HG03457 (cell line): ENCODE results near the gene NOL3.
A peak's percentile ranks its signal among the peaks of the same experiment; 100 is the strongest.

Source experiments
- ATAC-seq: cut with Tn5 transposase; IDR thresholded peaks from one replicate; pipeline ENCODE4 v1.9.1; 2021; ENCODE audit warnings: moderate number of reproducible peaks; ENCODE audit not compliant: unreplicated experiment

NOL3 gene

DNA sequence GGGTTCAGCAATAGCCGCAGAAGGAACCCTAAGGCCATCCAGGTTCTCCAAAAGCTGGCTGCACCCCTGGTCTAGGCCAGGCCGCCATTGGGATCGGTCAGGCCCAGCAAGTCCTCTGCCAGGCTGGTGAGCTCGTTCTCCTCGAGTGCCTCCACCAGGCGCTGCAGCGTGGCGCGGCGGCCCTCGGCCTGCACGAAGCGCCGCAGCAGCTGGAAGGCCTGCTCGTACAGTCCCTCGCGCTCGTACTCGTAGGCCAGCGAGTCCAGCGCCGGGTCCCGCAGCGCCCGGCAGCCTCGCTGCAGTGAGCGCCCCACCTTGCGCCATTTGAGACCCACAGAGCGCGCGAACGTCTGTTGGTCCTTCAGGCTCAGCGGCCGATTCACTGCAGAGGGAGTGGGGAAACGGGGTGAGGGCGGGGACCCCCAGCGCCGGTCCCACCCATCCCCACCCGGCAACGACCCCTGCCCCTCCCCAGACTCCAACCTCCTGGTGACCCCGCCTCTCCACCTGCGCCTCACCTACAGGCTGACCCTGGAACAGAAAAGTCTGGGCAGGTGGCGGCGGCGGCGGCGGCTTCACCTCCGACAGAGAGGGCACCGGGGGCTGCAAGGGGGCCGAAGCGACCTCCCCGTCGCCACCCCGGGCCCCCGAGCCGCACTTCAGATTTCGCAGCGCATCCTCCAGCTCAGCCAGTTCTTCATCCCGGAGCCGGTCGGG lies 15.6 kb upstream of the NOL3 start:
- no peak for ATAC-seq

- no peak for ATAC-seq
Measured at GRCh38 chr16:67155295-67156142, 14.8 kb upstream of the NOL3 start.

DNA sequence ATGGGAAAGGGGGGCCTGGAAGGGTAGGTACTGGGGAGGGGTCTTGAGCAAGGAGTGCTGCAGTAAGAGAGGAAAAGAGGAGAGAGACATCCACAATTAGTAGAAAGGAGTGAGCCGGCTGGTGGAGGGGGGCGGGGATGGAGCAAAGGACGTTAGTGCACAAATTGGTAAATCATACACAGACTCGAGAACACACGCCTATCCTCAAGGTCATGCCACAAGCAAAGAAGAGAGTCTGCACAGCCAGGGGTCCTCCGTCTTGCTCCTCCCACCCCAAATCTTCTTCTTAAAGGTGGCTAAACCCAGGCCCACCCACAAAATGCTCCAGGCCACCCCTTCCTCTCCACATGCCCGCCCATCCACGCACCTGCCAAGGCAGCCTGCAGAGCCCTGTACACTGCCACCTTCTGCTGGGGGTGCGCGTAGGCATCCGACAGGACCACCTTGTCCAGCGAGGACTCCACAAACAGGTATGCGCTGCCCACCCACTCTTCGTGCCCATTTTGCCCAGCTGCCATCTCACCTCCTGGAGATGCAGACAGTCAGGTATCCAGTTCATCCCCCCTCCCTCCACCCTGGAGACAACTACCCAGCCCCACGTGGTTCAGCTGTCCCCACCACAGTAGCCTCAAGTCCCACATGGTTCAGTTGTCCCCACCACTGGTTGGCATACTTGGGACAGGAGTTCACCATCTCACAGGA lies 14.0 kb upstream of the NOL3 start:
- no peak for ATAC-seq

DNA sequence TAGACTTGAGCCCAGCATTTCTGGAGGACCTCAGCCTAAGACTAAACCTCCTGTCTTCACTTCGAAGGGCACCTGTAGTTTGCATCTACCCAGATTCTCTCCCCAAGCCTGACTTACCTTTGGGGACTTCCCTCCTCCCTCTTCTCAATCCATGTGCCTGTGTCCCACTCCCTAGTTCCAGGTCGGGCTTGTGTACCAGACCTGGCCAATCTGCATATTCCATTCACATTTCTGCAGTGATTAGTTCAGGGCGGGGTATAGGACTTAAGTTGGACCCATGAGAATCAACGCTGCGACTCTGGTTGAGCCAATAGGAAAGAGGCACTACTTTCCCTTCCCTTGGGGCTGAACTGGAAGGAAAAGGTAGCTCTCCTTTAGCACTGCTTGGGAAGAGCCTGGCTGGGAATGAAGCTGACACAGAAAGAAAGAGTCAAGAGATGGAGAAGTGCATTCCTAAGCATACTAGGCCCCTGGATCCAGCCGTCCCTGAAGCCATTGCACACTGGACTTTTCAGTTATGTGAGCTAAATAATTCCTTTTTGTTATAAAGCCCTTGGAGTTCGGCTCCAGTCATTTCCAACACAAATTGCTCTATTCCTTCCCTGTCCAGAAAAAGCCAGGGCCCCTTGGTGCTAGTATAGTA lies 13.1 kb upstream of the NOL3 start:
- ATAC-seq: no peak

GRCh38 chr16:67157892-67158635 lies 12.3 kb upstream of the NOL3 start:
- no peak for ATAC-seq

DNA sequence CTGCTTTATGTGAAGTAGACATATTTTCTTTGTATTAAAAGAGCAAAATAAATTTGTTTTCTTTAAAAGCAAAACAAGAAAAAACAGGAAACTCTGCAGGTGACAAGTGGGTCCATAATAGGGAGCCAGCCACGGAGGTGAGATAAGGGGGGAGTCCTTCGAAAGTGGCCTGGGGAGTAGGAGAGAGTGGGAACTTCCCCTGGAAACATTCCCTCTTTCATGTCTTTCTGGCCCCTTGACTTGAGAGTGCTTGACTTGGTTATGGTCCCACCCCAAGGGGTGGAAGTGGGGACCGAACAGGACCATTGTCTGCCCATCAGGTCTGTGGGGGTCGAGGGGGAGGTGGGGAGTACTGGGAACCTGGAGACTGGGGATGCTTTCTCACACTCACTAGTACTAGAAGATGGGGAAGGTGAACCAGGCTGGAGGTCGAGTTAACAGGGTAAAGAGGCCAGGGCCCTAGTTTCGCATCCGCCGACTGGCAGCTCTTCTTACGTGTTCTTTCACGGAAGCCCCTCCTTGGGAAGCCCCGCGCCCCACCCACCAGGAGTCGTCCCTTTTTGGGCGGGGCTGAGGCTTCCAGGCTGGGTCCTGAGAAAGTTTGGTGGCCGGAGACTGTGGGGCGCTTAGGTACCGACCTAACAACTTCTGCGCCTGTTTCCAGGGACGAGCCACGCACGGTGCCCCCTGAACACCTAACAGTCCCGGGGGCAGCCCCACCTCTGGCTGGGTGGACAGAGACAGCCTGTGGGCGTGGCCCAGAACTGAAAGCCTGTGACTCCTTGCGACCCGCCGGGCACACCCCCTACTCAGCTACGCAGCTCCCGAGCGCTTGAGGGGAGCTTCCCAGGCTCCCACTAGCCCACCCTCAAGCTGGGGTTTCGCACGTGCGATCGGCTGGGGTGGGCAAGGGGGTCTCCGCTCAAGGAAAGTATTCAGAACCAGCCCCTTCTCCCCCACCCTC lies 11.4 kb upstream of the NOL3 start:
- peak; percentile 25 for ATAC-seq

DNA sequence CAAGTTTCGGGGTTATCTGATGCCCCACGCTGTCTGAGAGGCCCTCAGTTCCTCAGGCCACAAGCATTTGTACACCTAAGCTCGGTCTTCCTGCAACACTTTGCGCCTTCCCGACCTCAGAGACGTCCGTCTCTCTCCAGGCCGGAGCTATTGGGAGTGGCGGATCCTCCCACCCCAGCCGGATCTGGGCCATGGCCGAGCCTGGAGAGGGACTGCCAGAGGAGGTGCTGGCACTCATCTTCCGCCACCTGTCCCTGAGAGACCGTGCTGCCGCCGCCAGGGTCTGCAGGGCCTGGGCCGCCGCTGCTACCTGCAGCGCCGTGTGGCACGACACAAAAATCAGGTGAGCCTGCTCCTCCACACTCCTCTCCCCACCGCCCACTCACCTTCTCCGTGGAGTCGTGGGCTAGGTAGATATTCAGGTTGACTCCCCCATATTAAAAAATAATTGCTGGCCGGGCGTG lies 8.7 kb upstream of the NOL3 start:
- no peak for ATAC-seq

GRCh38 chr16:67162506-67163163 lies 7.7 kb upstream of the NOL3 start:
- ATAC-seq: no peak

GRCh38 chr16:67163164-67163998 lies 7.0 kb upstream of the NOL3 start:
- no peak for ATAC-seq

DNA sequence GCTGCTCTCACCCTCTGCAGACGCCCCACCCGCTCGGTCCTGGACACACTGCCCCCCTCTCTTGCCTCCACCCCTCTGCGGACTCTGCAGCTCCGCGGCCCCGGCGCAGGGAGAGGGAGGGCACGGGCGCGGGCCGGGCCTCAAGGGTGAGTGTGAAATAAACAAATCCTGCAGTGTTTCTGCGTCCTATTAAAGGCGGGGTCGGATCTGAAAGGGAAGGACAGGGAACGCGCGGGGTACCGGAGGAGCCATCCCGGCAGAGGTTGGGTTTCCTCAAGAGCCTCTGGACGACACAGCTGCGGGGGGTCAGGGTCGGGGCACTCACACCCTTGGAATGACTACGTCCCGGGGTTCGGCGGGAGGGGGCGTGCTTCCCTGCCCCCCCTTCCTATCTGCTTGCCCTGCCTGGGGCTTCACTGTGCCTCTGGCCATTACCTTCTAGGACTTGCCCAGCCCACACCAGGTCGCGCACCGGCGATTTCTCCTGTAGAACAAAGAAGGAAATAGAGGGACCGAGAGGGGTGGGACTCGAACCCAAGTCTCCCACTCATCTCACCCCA lies 6.3 kb upstream of the NOL3 start:
- ATAC-seq: no peak

GRCh38 chr16:67164599-67165061 lies 5.7 kb upstream of the NOL3 start, which contains the start of gene HSF4:
HSF4 (plus strand) TSS chr16:67164745; CDS start chr16:67164812, 67 bp downstream.
- no peak for ATAC-seq

- no peak for ATAC-seq
Measured at GRCh38 chr16:67165121-67166078, 4.9 kb upstream of the NOL3 start.

- no peak for ATAC-seq
Measured at GRCh38 chr16:67166110-67166547, 4.2 kb upstream of the NOL3 start.

DNA sequence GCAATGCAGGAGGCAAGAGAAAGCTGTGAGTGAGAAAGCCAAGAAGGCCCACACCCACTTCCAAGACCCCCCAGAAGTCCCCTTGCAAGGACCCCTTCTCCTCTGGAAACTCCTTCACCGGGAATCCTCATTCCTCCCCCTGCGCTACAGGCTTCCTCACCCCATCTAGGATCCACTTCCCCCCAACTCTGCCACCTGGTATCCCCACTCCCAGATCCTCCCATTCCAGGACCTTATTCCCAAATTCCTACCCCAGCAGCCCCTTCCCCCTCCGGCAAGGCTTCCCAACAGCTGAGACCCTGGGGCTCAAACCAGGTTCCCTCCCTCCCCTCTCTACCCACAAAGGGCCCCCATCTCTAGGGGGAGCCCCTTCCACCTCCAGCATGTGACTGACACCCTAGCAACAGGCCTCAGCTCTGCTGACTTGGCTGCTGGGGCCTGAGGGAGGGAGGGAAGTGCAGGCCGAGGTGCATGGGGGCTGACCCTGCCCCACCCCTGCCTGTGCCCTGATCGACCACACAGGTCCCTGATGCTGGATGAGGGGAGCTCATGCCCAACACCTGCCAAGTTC lies 3.7 kb upstream of the NOL3 start:
- ATAC-seq: no peak

DNA sequence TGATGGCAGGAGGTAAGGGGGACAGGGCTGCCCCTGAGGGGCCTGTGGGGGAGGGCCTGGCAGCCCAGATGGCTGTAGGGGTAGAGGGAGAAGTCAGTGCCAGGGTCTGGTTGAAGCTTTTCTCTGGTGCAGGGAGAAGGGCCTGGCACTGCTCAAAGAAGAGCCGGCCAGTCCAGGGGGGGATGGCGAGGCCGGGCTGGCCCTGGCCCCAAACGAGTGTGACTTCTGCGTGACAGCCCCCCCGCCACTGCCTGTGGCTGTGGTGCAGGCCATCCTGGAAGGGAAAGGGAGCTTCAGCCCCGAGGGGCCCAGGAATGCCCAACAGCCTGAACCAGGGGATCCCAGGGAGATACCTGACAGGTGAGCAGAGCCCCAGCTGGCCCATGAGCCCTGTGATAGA lies 2.8 kb upstream of the NOL3 start:
- ATAC-seq: no peak

DNA sequence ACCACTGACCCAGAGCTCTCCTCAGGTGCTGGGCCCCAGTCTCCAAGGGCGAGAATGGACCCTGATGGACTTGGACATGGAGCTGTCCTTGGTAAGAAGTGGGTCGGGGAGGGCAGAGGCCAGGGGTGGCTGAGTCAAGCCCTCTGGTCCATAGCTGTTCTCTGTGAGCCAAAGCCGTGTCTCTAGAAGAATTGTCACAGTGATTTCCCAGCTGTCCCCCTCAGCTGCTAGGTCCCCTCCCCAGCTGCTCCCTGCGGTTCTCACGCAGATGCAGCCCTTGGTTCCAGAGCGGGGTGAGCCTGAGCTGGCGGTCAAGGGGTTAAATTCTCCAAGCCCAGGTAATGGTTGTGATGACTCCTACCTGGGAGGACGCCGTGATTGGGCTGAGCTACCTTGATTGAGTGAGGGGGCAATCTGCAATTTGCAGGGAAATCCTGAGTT lies 1.3 kb upstream of the NOL3 start:
- ATAC-seq: no peak
